H1 (cell line): Measurements from ENCODE around the gene TTL. TPM values are rescaled to one million over a fixed set of nuclear protein-coding genes. Genes with fewer than 3 reads are reported as not detected.

Experiments
- CTCF ChIA-PET: fragments of 300-600 bp; sonication (Branson Sonifier 250); formaldehyde crosslinking; loops from one replicate; lab custom pipeline; 2021; ENCODE audit not compliant: partially characterized antibody; lab: Charles Lee
- POLR2A ChIA-PET: fragments of 300-600 bp; sonication (Branson Sonifier 250); formaldehyde crosslinking; loops from one replicate; lab custom pipeline; 2021; ENCODE audit warnings: inconsistent platforms; ENCODE audit not compliant: partially characterized antibody; lab: Charles Lee
- DNase-seq, 2 experiments: peaks; one replicate each; pipeline versions ENCODE4 v3.0.0 to v3.0.0-alpha.2; 2010 to 2022; ENCODE audit warnings: low spot score in 2 of 2, low read depth in 1 of 2, mixed read lengths in 1 of 2
- FAIRE-seq: peaks from 2 replicates; lab custom pipeline; 2011; peaks lifted over from hg19 to GRCh38; lab: Jason Lieb, UNC
- H2AFZ ChIP-seq: 2 replicates; pipeline ENCODE4 v1.8.1; 2012; ENCODE audit warnings: low read length, inconsistent platforms
- H2AK5ac ChIP-seq: 2 replicates; pipeline ENCODE4 v1.6.1; 2013; ENCODE audit warnings: low read depth, low read length
- H2BK120ac ChIP-seq: replicated peaks from 2 replicates; pipeline ENCODE3; 2013; ENCODE audit warnings: low read depth, low read length, inconsistent platforms
- H2BK12ac ChIP-seq: 2 replicates; pipeline ENCODE4 v1.6.1; 2013; ENCODE audit warnings: low read depth, low read length
- H2BK15ac ChIP-seq: 2 replicates; pipeline ENCODE4 v1.6.1; 2013; ENCODE audit warnings: low read length
- H2BK20ac ChIP-seq: 2 replicates; pipeline ENCODE4 v1.6.1; 2013; ENCODE audit warnings: low read length
- H2BK5ac ChIP-seq: 2 replicates; pipeline ENCODE4 v1.6.1; 2013; ENCODE audit warnings: low read depth, low read length
- H3K14ac ChIP-seq: 2 replicates; pipeline ENCODE4 v1.6.1; 2013; ENCODE audit warnings: inconsistent platforms; ENCODE audit not compliant: insufficient read length
- H3K18ac ChIP-seq: 2 replicates; pipeline ENCODE4 v1.6.1; 2013; ENCODE audit warnings: low read length; ENCODE audit errors: extremely low read depth
- H3K23ac ChIP-seq: 2 replicates; pipeline ENCODE4 v1.6.1; 2013; ENCODE audit warnings: inconsistent platforms; ENCODE audit not compliant: insufficient read length
- H3K23me2 ChIP-seq: 2 replicates; pipeline ENCODE4 v1.6.1; 2013; ENCODE audit warnings: low read depth, low read length
- H3K27ac ChIP-seq: 2 replicates; pipeline ENCODE4 v1.6.1; 2011; ENCODE audit warnings: low read depth, low read length, inconsistent platforms
- H3K27me3 ChIP-seq, 4 experiments: replicated peaks in 1 of 4; 1 replicate in 1 of 4; 2 replicates in 3 of 4; pipeline versions ENCODE4 v1.6.1 to v1.8.1; 2011 to 2013; ENCODE audit warnings: low read length in 3 of 4, mild to moderate bottlenecking in 3 of 4, inconsistent platforms in 2 of 4, mixed read lengths in 2 of 4, moderate library complexity in 1 of 4; ENCODE audit not compliant: control insufficient read depth in 3 of 4, insufficient read depth in 3 of 4; ENCODE audit errors: extremely low read depth in 1 of 4
- H3K36me3 ChIP-seq, 4 experiments: 2 replicates each; pipeline versions ENCODE4 v1.6.1 to v1.8.1; 2011 to 2013; ENCODE audit warnings: mild to moderate bottlenecking in 4 of 4, low read length in 3 of 4, moderate library complexity in 2 of 4, control low read depth in 1 of 4, inconsistent platforms in 1 of 4; ENCODE audit not compliant: insufficient read depth in 4 of 4, control insufficient read depth in 2 of 4
- H3K4ac ChIP-seq: replicated peaks from 2 replicates; pipeline ENCODE3; 2013; ENCODE audit warnings: low read length, low read depth, mixed read lengths, inconsistent platforms; ENCODE audit not compliant: insufficient read length
- H3K4me1 ChIP-seq, 4 experiments: replicated peaks in 1 of 4; 1 replicate in 1 of 4; 2 replicates in 3 of 4; pipeline versions ENCODE4 v1.6.1 to v1.8.1; 2011 to 2013; ENCODE audit warnings: low read length in 3 of 4, inconsistent platforms in 2 of 4, mixed read lengths in 1 of 4; ENCODE audit not compliant: insufficient read depth in 4 of 4, control insufficient read depth in 3 of 4
- H3K4me2 ChIP-seq, 2 experiments: 2 replicates each; pipeline versions ENCODE4 v1.6.1 to v1.8.1; 2011 to 2013; ENCODE audit warnings: low read depth in 2 of 2, low read length in 2 of 2, control low read depth in 1 of 2, inconsistent platforms in 1 of 2, mild to moderate bottlenecking in 1 of 2; ENCODE audit not compliant: insufficient read depth in 1 of 2
- H3K4me3 ChIP-seq, 4 experiments: fragments of 200-600, 300-600 bp in 1 of 4; sonication (generic), shearing (Covaris generic), sonication (Bioruptor Twin) in 1 of 4; 2 replicates each; pipeline versions ENCODE4 v1.5.1 to v1.8.1; 2011 to 2016; ENCODE audit warnings: low read length in 4 of 4, low read depth in 3 of 4, control low read depth in 2 of 4, inconsistent platforms in 2 of 4, mild to moderate bottlenecking in 2 of 4, mixed read lengths in 1 of 4, moderate library complexity in 1 of 4; ENCODE audit not compliant: insufficient read depth in 2 of 4; ENCODE audit errors: extremely low read depth in 1 of 4
- H3K56ac ChIP-seq: replicated peaks from 2 replicates; pipeline ENCODE3; 2013; ENCODE audit warnings: low read depth, mild to moderate bottlenecking, mixed read lengths, low read length, inconsistent platforms; ENCODE audit not compliant: insufficient read length
- H3K79me1 ChIP-seq: 2 replicates; pipeline ENCODE4 v1.6.1; 2013; ENCODE audit warnings: low read depth, low read length, control low read depth
- H3K79me2 ChIP-seq, 2 experiments: 2 replicates each; pipeline versions ENCODE4 v1.6.1 to v1.8.1; 2012 to 2013; ENCODE audit warnings: low read length in 2 of 2, mild to moderate bottlenecking in 2 of 2, inconsistent platforms in 1 of 2; ENCODE audit not compliant: insufficient read depth in 2 of 2, control insufficient read depth in 1 of 2
- H3K9ac ChIP-seq, 4 experiments: replicated peaks in 1 of 4; 1 replicate in 1 of 4; 2 replicates in 3 of 4; pipeline versions ENCODE4 v1.6.1 to v1.8.1; 2011 to 2013; ENCODE audit warnings: low read depth in 3 of 4, low read length in 3 of 4, control low read depth in 2 of 4, mild to moderate bottlenecking in 2 of 4, moderate library complexity in 2 of 4, inconsistent platforms in 1 of 4; ENCODE audit errors: extremely low read depth in 1 of 4
- H3K9me3 ChIP-seq, 2 experiments: 2 replicates each; pipeline versions ENCODE4 v1.6.1 to v1.8.1; 2012 to 2013; ENCODE audit warnings: mild to moderate bottlenecking in 2 of 2, moderate library complexity in 2 of 2, control low read depth in 1 of 2, inconsistent platforms in 1 of 2, low read depth in 1 of 2, low read length in 1 of 2, mixed read lengths in 1 of 2; ENCODE audit not compliant: insufficient read depth in 2 of 2
- H4K20me1 ChIP-seq, 2 experiments: replicated peaks in 1 of 2; 2 replicates each; pipeline versions ENCODE3 to v1.8.1; 2011 to 2013; ENCODE audit warnings: inconsistent platforms in 2 of 2, low read length in 2 of 2, mild to moderate bottlenecking in 1 of 2; ENCODE audit not compliant: insufficient read depth in 2 of 2, control insufficient read depth in 1 of 2
- H4K5ac ChIP-seq: 2 replicates; pipeline ENCODE4 v1.6.1; 2013; ENCODE audit warnings: low read length, low read depth, mixed read lengths, inconsistent platforms; ENCODE audit not compliant: insufficient read length
- H4K8ac ChIP-seq: 2 replicates; pipeline ENCODE4 v1.8.0; 2013; ENCODE audit warnings: mild to moderate bottlenecking, moderate library complexity, low read length, inconsistent platforms; ENCODE audit not compliant: insufficient read depth; ENCODE audit errors: extremely low read depth
- H4K91ac ChIP-seq: replicated peaks from 2 replicates; pipeline ENCODE3; 2013; ENCODE audit warnings: low read length, mixed read lengths, inconsistent platforms; ENCODE audit not compliant: insufficient read length
- JUND ChIP-seq: IDR thresholded peaks from 2 replicates; pipeline ENCODE4 v1.6.1; 2011; ENCODE audit warnings: mild to moderate bottlenecking, improper control_type of control experiment, low read length
- MAX ChIP-seq: IDR thresholded peaks from 2 replicates; pipeline ENCODE4 v1.6.1; 2012; ENCODE audit warnings: inconsistent platforms
- POLR2A ChIP-seq, 2 experiments: IDR thresholded peaks; 1 replicate in 1 of 2; 2 replicates in 1 of 2; pipeline ENCODE4 v1.6.1; 2011; ENCODE audit warnings: low read depth in 2 of 2, low read length in 2 of 2, mild to moderate bottlenecking in 2 of 2; ENCODE audit errors: control extremely low read depth in 1 of 2
- RBBP5 ChIP-seq: IDR thresholded peaks from 2 replicates; pipeline ENCODE4 v1.7.1; 2012; ENCODE audit warnings: low read depth, mild to moderate bottlenecking, inconsistent platforms, low read length, moderate library complexity, borderline replicate concordance
- SIN3A ChIP-seq, 2 experiments: IDR thresholded peaks in 1 of 2; conservative IDR thresholded peaks in 1 of 2; 2 replicates each; pipeline ENCODE4 v1.6.1; 2011 to 2012; ENCODE audit warnings: low read length in 2 of 2, improper control_type of control experiment in 1 of 2, low read depth in 1 of 2, mild to moderate bottlenecking in 1 of 2
- WGBS, 2 experiments: shearing (Covaris generic) in 1 of 2; methylation state at CpG; one replicate each; pipeline versions ENCODE4 v1.1.6 to v1.1.7; 2013 to 2015; ENCODE audit warnings: low lambda C conversion rate in 2 of 2, mixed read lengths in 2 of 2, inconsistent platforms in 1 of 2, low coverage in 1 of 2, missing lambda C conversion rate in 1 of 2; ENCODE audit not compliant: insufficient replicate concordance in 2 of 2, insufficient coverage in 1 of 2, insufficient read length in 1 of 2; ENCODE audit errors: extremely low coverage in 1 of 2, missing lambda C conversion rate in 1 of 2; 5-methylcytosine and 5-hydroxymethylcytosine counted together
- polyA plus RNA-seq, 7 experiments: library from polyadenylated mRNA; depleted of rRNA in 3 of 7; stranded (reverse) in 5 of 7; unstranded in 2 of 7; fragments of >200 nt in 5 of 7; fragments of 200-250 nt in 2 of 7; gene quantifications; 1 replicate in 5 of 7; 2 replicates in 1 of 7; 4 replicates in 1 of 7; pipeline versions ENCODE4 v1.2.1 to v1.2.3, GENCODE V29; 2011 to 2013; ENCODE audit warnings: missing spikeins in 2 of 7, mixed read lengths in 2 of 7
- total RNA-seq: library from RNA; stranded (reverse); fragmentation: NEBNext Ultra II Directional; extraction: Animal tissue kit (Norgen Biotek cat#: 25700); gene quantifications from 2 replicates; pipeline ENCODE4 v1.2.1, GENCODE V29; 2021

TTL gene
- total and polyA plus RNA-seq, 2 of the 8 experiments (the other 6 are each of a cell fraction or from before 2014, with no cell fraction given): 17.5 to 57.1 TPM

DNA sequence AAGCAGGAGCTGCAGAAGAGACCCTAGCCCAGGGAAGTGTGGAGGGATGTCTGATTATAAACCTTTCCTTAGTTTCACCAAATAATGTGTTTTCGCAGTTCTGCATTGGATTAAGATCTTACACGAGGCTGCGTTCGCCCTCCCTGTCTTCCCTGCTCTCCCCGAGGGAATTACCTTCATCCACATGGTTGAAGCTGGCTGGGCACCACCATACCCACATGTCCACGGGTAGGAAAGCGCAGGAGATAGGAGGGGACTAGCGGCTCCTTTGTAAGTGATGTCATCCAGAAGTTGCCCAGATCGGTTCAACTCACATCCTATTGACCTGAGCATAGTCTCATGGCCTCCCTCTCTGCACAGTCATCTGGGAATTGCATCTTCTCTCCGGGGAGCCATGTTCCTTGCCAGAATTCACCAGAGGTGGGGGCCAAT is 1.1 kb downstream of the TTL start:
- TF ChIP-seq JUND (peak; percentile 22; the same call in 1 of the 2 replicates), SIN3A (conservative IDR thresholded peaks at IDR 0.05 in 1 of 2, IDR thresholded peaks at IDR 0.05 in 1 of 2; ENCODE audit: low read depth in 1 of 2, low read length in 2 of 2) (peak in 1 of 2 experiments; percentile 39; a peak in 1 of 4 replicates), RBBP5 (no peak), MAX (peak; percentile 71), POLR2A (IDR thresholded peaks at IDR 0.05; ENCODE audit: control extremely low read depth in 1 of 2, low read depth in 2 of 2, low read length in 2 of 2) (0 out of 3 replicates have a peak, but pooled peaks of 1 of the 2 experiments have one; percentile 16)
- TF ChIP-seq, all 59 proteins: peak for 4
- Histone ChIP-seq H4K91ac (no peak overlapping the region), H2BK5ac (no peak overlapping the region), H3K14ac (no peak overlapping the region), H3K27ac (no peak overlapping the region), H3K9me3 (no peaks in the 10 kb centered on the region), H3K4me3 (peak overlapping the region; percentile 72 to 91 (median 89)), H2BK15ac (no peak overlapping the region), H3K4me2 (peak overlapping the region; percentile 50 to 89), H3K4me1 (peaks cover 0 to 7% (median 4%) of the 10 kb centered on the region in 4 experiments; a peak in 5 of 7 replicates), H3K79me1 (0 out of 2 replicates have a peak, but pooled peaks cover 6% of the 10 kb centered on the region), H2BK20ac (no peak overlapping the region), H4K20me1 (no peaks in the 10 kb centered on the region), H2AFZ (peak overlapping the region; percentile 14), H3K23me2 (peaks cover 11% of the 10 kb centered on the region), H4K5ac (no peak overlapping the region), H2BK120ac (no peak overlapping the region), H2AK5ac (no peak overlapping the region), H3K56ac (no peak overlapping the region), H3K79me2 (peaks cover 0 to 42% of the 10 kb centered on the region in 2 experiments; a peak in 3 of 4 replicates), H3K18ac (no peak overlapping the region), H3K9ac (peak overlapping the region in 3 of 4 experiments; percentile 33 to 53 (median 42); a peak in 6 of 7 replicates), H3K36me3 (peaks cover 0 to 3% (median 0%) of the 10 kb centered on the region in 4 experiments; a peak in 1 of 8 replicates), H3K23ac (no peak overlapping the region), H3K27me3 (no peaks in the 10 kb centered on the region; a peak in 1 of 7 replicates), H2BK12ac (no peak overlapping the region), H4K8ac (no peak overlapping the region), H3K4ac (no peak overlapping the region)
- ChIA-PET CTCF (interaction anchor here (1.2 to 1.6 kb wide), 3 partner anchors 9 to 14 kb away, joined by 4 to 5 read pairs (median 4); no protein-coding TSS in a partner anchor), POLR2A (interaction anchor here (1.1 to 1.6 kb wide), 2 partner anchors 10 to 26 kb away, joined by 3 to 4 read pairs; no protein-coding TSS in a partner anchor)
- DNase-seq: no peak
- no peak for FAIRE-seq
- WGBS, 2 experiments: 19% methylated on average over 10 of the region's 10 CpGs; no CpG with 5 or more reads in 1 of the 2 experiments
